ES-I3 (cell line): Measurements from ENCODE around the gene DNAJB1.
"Not testable (repeated sequence)": the region's sequence is repeated elsewhere in the genome, so short reads cannot be mapped to it uniquely, and the experiment has no call there.

Source experiments
- H3K36me3 ChIP-seq: 2 replicates; pipeline ENCODE4 v1.6.1; 2013; ENCODE audit warnings: mild to moderate bottlenecking, low read length, control low read depth, moderate library complexity; ENCODE audit not compliant: insufficient read depth
- H3K4me1 ChIP-seq: 2 replicates; pipeline ENCODE4 v1.6.1; 2013; ENCODE audit warnings: mild to moderate bottlenecking, control low read depth, low read length; ENCODE audit not compliant: insufficient read depth
- H3K9ac ChIP-seq: 2 replicates; pipeline ENCODE4 v1.6.1; 2013; ENCODE audit warnings: low read depth, mild to moderate bottlenecking, low read length, moderate library complexity
- H3K9me3 ChIP-seq: 2 replicates; pipeline ENCODE4 v1.6.1; 2013; ENCODE audit warnings: mild to moderate bottlenecking, low read length, moderate library complexity; ENCODE audit not compliant: control insufficient read depth, insufficient read depth

Gene DNAJB1

DNA sequence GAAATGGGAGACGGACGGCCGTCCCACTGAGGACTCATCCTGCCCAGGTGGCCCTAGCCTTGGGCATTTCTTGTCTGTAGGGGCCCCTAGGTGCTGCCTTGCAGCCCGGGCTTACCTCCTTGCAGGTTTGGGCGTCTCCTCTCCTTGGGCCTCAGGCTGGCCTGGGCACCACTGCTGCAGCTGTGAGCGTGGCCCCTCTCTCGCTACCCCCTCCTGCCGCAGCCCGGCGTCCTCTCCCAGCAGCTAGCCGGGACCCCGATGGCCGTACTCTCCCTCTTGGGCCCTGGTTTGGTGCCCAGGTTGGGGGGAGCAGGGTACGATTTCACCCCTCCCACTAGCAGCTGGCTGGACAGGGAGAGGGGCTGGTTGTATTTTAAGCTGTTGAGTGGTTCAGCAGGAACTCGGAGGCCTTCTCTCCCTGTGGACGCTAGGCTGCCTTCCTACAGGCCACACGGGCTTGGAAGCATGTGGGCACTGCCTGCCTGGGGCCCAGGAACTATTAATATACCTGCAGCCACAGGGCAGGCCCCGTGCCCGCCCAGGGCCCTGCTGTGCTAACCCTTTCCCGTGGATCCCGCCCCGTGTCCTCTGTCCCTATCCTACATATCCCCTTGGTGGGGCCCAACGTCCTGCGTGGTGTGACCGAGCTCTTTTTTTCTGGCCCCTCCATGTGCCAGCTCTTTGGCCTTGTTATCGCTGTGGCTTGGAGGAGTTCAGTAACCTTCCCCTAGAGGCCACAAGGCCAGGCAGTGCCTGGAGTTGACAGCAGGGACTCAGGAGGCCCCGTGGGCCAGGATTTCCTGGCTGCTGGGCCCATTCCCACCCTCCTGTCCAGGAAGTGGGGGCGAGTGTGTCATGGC, 41.9 kb upstream of the DNAJB1 start:
- Histone ChIP-seq H3K36me3 (no peaks in the 10 kb centered on the region), H3K9me3 (no peaks in the 10 kb centered on the region), H3K4me1 (peaks cover 56% of the 10 kb centered on the region), H3K9ac (no peak overlapping the region)

DNA sequence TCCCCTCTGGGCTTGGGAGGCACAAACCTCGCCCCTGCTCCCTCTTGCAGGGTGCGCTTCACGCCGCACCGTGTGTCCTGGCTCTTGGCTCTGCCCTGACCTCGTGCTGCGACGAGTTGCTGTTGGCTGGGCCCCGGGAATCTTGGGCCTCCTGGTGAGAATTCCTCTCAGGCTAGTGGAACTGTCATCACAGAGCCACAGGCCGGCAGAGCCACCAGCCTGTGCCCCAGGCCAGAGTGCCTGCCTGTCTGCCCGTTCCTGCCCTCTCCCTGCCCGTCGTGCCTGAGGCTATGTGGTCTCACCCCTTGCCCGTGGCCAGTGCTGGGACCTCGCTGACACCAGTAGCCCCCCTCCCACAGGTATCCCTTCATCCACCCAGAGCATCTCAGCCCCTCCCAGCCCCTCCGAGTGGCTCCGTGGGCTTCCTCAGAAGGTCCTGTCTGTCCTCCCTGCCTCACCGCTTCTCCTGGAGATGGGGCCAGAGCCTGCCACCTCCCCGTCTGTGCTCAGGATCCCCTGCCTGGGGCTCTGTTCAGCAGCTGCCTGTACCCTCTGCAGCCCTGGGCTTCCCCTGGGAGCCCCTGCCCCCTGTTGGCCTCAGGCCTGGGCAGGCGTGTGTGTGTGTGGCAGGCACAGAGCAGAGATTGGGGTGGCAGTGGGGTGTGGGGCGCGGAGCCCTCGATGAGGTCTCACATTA, 40.3 kb upstream of the DNAJB1 start:
- Histone ChIP-seq H3K9ac (no peak overlapping the region), H3K4me1 (peaks cover 56% of the 10 kb centered on the region), H3K36me3 (no peaks in the 10 kb centered on the region), H3K9me3 (no peaks in the 10 kb centered on the region)

DNA sequence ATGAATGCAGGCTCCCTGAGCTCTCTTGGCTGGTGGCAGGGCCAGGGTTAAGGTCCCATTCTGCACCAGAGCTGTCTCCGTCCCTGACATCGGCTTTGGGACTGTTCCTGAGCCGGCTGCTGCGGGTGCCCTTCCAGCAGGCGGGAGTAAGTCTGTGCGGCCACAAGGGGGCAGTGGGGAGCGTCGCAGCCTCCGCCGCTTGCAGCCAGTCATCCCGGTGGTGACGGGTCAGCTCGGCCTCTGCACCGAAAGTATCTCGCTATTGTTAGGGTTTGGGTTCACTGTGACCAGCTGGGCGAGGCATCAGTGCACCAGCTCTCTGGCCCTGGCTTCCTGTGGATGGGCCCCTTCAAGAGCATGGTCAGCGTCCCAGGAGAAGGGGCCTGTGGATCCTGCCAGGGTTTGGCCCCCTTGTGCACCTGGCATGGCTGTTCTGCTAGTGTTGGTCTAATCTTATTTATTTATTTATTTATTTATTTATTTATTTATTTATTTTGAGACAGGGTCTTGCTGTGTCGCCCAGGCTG, 38.5 kb upstream of the DNAJB1 start:
- Histone ChIP-seq H3K4me1 (peaks cover 39% of the 10 kb centered on the region), H3K9me3 (no peaks in the 10 kb centered on the region), H3K9ac (no peak overlapping the region), H3K36me3 (no peaks in the 10 kb centered on the region)

DNA sequence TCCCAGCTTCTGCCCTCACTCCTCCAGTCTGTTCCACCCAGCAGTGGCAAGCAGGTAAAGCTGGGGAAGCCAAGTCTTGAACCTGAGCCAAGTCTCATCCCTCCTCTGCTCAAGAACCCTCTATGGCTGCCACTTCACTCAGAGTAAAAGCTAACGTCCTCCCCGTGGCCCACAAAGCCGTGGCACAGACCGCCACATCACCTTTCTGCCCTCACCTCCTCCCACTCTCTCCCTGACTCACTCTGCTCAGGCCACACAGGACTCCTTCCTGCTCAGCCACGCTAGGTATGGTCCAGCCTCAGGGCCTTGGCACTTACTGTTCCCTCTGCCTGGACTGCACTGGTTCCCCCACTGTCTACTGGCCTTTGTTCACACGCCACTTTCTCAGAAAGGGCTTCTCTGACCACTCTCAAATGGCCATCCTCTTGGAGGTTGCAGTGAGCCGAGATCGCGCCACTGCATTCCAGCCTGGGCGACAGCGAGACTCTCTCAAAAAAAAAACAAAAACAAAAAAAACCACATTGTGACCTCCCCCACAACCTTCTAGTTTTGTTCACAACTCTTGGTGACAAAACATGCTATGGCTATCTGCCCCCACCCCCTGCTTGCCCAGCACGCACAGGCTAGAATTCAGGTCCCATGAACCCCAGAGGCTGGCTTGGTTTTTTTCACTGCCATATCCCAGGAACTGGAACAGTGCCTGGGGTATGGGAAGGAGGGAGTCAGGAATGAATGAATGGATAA, 37.9 kb upstream of the DNAJB1 start:
- Histone ChIP-seq H3K4me1 (peaks cover 35% of the 10 kb centered on the region; the same call in 1 of the 2 replicates), H3K9ac (no peak overlapping the region)

DNA sequence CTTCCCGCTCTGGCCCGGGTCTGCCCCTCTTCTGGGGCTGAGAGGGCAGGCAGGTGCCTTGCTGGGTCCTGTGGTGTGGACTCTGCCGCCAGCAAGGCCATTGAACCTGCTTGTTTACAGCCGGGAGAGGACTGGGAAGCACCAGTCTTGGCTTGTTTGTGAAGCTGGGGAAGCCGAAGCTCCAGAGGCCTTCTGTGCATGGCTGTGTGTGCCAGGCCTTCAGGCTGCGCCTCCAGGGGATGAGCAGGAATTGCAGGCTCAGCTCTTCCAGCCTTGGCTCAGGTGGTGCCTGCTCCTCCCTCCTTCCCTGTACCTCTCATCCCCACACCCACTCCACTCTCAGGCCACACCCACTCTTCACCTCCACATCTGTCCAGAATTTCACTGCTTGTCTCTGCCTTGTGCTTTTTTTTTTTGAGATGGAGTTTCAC, 36.2 kb upstream of the DNAJB1 start:
- Histone ChIP-seq H3K4me1 (peaks cover 20% of the 10 kb centered on the region; the same call in 1 of the 2 replicates), H3K9ac (no peak overlapping the region), H3K9me3 (no peaks in the 10 kb centered on the region), H3K36me3 (no peaks in the 10 kb centered on the region)

More for the DNA sequence above, 37.9 kb upstream of the DNAJB1 start:
- H3K36me3 ChIP-seq = no peaks in the 10 kb centered on the region
- H3K9me3 ChIP-seq = no peaks in the 10 kb centered on the region

DNA sequence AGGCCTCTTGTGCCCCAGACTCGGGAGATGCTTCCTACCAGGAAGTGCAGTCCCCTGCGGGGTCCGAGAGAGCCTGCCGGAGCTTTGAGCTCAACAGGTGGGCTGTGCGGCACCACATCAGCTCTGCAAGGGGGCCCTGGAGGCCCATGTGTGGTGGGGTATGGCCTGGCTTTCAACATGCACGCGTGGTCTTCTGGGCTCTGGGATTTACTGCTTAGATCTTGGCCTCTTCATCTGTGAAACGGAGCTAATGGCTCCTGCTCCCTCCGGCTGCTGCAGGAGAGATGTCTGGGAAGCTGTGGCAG, 35.7 kb upstream of the DNAJB1 start:
- H3K9ac ChIP-seq = no peak overlapping the region
- H3K36me3 ChIP-seq = no peaks in the 10 kb centered on the region
- peaks cover 16% of the 10 kb centered on the region; the same call in 1 of the 2 replicates for H3K4me1 ChIP-seq
- H3K9me3 ChIP-seq = no peaks in the 10 kb centered on the region

DNA sequence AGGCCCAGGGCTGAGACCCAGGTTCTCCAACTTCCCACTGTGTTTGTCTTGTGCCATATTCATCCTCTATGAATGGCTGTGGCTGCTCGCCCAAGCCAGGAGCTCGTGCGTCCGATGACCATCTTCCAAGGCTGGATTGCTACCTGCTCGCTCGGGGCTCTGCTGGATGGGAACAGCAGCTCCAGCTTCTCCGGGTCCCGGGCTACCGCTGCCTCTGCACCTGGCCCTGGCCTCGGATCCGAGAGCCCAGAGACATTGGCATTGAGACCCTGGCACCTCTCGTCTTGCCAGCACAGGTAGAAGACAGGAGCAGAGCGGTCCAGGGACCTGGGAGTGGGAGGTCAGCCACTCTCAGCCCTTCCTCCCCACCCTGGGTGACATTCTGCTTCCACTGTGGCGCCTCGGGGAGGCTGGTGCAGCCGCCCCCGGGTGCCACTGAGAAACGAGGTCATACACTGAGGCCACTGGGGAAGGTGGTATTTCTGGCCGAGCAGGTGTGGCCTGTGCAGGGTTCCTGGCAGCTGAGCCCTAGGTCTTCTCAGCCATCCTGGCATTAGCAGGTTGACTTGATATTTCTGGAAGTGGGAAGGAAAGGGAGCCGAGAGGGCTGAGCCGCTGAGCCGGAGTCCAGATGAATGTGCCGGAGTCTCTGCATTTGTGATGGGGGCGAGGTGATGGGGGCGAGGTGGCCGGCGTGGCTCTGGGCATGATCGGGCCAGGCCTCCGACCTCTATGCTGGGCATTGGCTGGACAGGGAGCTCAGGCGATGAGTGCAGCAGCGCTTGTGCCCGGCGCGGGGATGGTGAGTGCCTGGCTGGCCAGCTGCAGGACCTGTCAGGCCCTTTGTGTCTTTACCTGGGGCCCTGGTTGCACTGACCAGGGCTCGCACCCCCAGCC, 35.1 kb upstream of the DNAJB1 start:
- Histone ChIP-seq H3K9ac (no peak overlapping the region), H3K36me3 (no peaks in the 10 kb centered on the region), H3K9me3 (no peaks in the 10 kb centered on the region), H3K4me1 (peaks cover 10% of the 10 kb centered on the region; the same call in 1 of the 2 replicates)

DNA sequence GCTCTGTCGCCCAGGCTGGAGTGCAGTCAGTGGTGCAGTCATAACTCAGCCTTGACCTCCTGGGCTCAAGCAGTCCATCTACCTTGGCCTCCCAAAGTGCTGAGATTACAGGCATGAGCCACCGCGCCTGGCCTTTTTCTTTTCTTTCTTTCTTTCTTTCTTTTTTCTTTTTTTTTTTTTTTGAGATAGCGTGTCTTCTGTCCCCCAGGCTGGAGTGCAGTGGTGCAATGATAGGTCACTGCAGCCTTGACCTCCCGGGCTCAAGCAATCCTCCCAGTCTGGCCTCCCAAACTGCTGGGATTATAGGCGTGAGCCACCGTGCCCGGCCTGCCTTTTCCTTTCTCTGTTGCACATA, 33.8 kb upstream of the DNAJB1 start:
- not testable (repeated sequence) for H3K9ac ChIP-seq, H3K9me3 ChIP-seq, H3K36me3 ChIP-seq, H3K4me1 ChIP-seq

DNA sequence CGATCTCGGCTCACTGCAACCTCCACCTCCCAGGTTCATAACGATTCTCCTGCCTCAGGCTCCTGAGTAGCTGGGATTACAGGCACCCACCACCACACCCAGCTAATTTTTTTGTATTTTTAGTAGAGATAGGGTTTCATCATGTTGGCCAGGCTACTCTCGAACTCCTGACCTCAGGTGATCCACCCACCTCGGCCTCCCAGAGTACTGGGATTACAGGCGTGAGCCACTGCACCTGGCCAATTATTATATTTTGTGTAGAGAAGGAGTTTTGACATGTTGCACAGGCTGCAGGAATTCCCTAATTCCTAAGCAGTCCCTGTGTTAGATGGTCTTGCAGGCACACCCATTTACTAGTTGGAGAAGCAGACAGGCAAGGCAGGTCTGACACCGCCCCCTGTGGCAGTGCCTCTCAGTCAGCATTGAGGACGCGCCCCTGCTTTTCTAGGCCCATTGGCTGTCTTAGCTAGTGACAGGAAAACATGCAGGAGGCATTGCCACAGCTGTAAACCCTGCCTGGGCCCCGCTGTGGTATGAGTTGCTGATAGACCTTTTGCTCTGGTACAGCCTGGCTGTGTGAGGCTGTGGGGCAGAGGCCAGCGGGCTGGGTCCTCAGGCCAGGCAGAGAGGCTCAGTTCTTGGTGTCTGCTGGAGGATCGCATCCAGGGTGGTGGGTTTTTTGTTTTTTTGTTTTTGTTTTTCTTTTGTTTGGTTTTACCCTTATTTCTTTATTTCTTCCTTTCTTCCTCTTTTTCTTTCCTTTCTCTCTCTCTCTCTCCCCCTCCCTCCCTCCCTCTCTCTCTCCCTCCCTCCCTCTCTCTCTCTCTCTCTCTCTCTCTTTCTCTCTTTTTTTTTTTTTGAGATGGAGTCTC, 33.2 kb upstream of the DNAJB1 start:
- not testable (repeated sequence) for H3K9me3 ChIP-seq, H3K36me3 ChIP-seq, H3K4me1 ChIP-seq, H3K9ac ChIP-seq

DNA sequence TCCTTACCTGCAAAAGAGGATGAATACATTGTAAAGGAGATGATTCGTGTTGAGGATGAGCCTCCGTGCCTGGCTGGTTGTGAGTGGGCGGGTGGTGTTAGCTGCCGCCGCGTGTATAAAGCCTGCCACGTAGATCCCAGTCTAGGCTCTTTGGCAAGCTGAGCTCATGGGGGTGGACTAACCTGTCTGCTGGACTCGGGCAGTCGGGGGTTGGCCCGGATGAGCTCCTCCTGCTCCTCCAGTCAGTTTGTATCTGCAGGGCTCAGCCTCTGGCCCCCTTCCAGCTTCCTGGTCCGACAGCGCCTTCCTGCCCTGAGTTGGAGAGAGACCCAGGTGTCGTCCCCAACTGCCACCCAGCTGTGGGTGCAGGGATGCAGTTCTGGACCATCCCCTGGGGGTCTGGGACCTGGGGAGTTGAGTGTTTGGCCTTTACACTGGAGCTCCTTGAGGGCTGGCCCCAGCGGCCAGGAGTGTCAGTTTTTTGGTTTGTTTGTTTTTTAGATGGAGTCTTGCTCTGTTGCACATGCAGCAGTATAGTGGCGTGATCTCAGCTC, 32.1 kb upstream of the DNAJB1 start:
- no peak overlapping the region for H3K9ac ChIP-seq
- peaks cover 7% of the 10 kb centered on the region; the same call in 1 of the 2 replicates for H3K4me1 ChIP-seq
- no peaks in the 10 kb centered on the region for H3K36me3 ChIP-seq
- no peaks in the 10 kb centered on the region for H3K9me3 ChIP-seq

DNA sequence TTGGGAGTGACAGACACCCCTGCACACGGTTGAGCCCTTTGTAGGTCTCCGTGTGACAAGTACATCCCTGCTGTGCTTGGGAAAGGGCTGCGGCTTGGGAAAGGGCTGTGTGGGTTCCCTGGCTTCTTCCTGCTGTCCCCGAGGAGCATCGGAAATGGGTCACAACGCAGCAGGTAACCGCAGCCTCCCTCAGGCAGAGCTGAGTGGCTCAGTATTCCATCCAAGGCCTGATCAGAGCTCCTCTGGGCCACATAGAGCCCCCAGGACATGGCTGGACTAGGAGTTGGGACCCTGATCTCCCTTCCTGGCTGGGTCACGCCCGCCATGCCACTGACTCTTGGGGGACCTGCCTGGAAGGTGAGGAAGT, 27.5 kb upstream of the DNAJB1 start:
- peaks cover 4% of the 10 kb centered on the region; the same call in 1 of the 2 replicates for H3K4me1 ChIP-seq
- H3K36me3 ChIP-seq = no peaks in the 10 kb centered on the region
- no peak overlapping the region for H3K9ac ChIP-seq
- H3K9me3 ChIP-seq = no peaks in the 10 kb centered on the region

DNA sequence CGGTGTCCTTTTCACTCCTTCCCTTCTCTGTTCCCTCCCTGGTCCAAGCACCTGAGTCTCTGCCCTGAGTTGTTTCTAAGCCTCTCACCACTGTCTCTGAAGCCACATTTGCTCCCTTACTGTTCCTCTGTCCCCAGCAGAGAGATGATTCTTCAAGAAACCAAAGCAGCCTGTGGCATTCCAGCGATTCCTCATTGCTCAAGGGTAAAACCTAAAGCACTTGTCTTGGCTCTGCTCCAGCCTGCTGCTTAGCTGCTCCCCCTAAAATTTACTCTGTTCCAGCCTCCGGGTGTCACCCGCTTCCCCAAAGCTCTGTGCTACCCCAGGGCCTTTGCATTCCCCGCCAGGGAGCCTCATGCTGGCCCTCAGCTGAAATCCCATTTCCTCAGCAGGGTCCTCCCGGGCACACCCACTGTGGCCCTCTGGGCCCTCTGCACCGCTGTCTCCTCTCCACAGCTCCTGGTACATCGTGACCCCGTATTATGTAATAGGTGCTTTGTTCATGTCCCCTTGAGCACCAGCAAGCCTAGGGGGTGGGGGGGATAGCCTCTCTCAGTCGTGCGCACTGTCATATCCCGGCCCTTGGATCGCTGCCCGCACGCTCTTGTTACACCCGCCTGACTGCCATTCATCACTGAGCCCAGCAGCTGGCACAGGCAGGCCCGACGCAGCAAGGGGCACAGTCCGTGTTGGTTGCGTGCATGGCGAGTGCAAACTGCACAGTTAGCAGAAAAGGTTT, 26.9 kb upstream of the DNAJB1 start:
- no peaks in the 10 kb centered on the region for H3K36me3 ChIP-seq
- no peak overlapping the region for H3K9ac ChIP-seq
- H3K4me1 ChIP-seq = peaks cover 4% of the 10 kb centered on the region; the same call in 1 of the 2 replicates
- H3K9me3 ChIP-seq = no peaks in the 10 kb centered on the region
